Keratinocyte (primary cell): ENCODE measurements around the gene IFNA21.
"Not testable (repeated sequence)": the region's sequence is repeated elsewhere in the genome, so short reads cannot be mapped to it uniquely, and the experiment has no call there.

Source experiments
- CTCF ChIP-seq, 3 experiments: IDR thresholded peaks in 1 of 3; conservative IDR thresholded peaks in 1 of 3; optimal IDR thresholded peaks in 1 of 3; 2 replicates in 2 of 3; 3 replicates in 1 of 3; pipeline versions ENCODE3 to v1.5.1; 2011; ENCODE audit warnings: low read length in 3 of 3, mild to moderate bottlenecking in 3 of 3, moderate library complexity in 2 of 3, control low read depth in 1 of 3, inconsistent platforms in 1 of 3; ENCODE audit not compliant: insufficient read depth in 2 of 3; ENCODE audit errors: extremely low read depth in 1 of 3
- EZH2 ChIP-seq: IDR thresholded peaks from one replicate; pipeline ENCODE4 v1.6.1; 2012; ENCODE audit warnings: inconsistent platforms, mild to moderate bottlenecking, low read length, moderate library complexity

GRCh38 chr9:21212160-21212559 lies 45.7 kb upstream of the IFNA21 start:
- TF ChIP-seq CTCF (optimal IDR thresholded peaks at IDR 0.05 in 1 of 3, IDR thresholded peaks at IDR 0.05 in 1 of 3, conservative IDR thresholded peaks at IDR 0.05 in 1 of 3; ENCODE audit: extremely low read depth in 1 of 3, insufficient read depth in 2 of 3, low read length in 3 of 3); EZH2: not testable (repeated sequence)
